Naive thymus-derived CD4-positive, alpha-beta T cell (primary cell): ENCODE measurements around the gene NPAS3. TPM values are rescaled to one million over a fixed set of nuclear protein-coding genes. Genes with fewer than 3 reads are reported as not detected.

Source experiments
- ATAC-seq: fragments of 150-1000 bp; cut with Tn5 transposase; 2 replicates; pipeline ENCODE4 v1.10.0; 2021; ENCODE audit warnings: mild to moderate bottlenecking, moderate library complexity
- CTCF ChIA-PET: fragments of 350-600 bp; sonication (Branson Sonifier 250); formaldehyde crosslinking; loops from one replicate; lab custom pipeline; 2021; ENCODE audit warnings: antibody characterized with exemption; lab: Charles Lee
- POLR2A ChIA-PET: fragments of 350-600 bp; sonication (Branson Sonifier 250); formaldehyde crosslinking; loops from one replicate; lab custom pipeline; 2021; ENCODE audit warnings: antibody characterized with exemption, inconsistent platforms; lab: Charles Lee
- DNase-seq, 9 donors: peaks; one replicate each; pipeline versions ENCODE4 v3.0.0 to v3.0.0-alpha.2; 2020 to 2022; ENCODE audit warnings: mixed read lengths in 1 of 9
- H3K27ac ChIP-seq: one replicate; pipeline ENCODE4 v1.7.0; 2013; ENCODE audit warnings: mild to moderate bottlenecking, low read depth, low read length, moderate library complexity
- H3K27me3 ChIP-seq, 2 donors: one replicate each; pipeline ENCODE4 v1.7.0; 2013; ENCODE audit warnings: low read length in 2 of 2, mild to moderate bottlenecking in 2 of 2, moderate library complexity in 2 of 2; ENCODE audit not compliant: control insufficient read depth in 2 of 2, insufficient read depth in 2 of 2
- H3K36me3 ChIP-seq, 3 experiments: 1 replicate in 2 of 3; 2 replicates in 1 of 3; pipeline ENCODE4 v1.7.0; 2013; ENCODE audit warnings: low read length in 3 of 3, mild to moderate bottlenecking in 3 of 3, moderate library complexity in 1 of 3; ENCODE audit not compliant: insufficient read depth in 3 of 3, control insufficient read depth in 2 of 3
- H3K4me1 ChIP-seq, 2 donors: one replicate each; pipeline ENCODE4 v1.7.0; 2013; ENCODE audit warnings: low read length in 2 of 2, mild to moderate bottlenecking in 2 of 2, moderate library complexity in 1 of 2; ENCODE audit not compliant: control insufficient read depth in 2 of 2, insufficient read depth in 2 of 2
- H3K4me3 ChIP-seq: 2 replicates; pipeline ENCODE4 v1.7.0; 2013; ENCODE audit warnings: mild to moderate bottlenecking, low read length
- H3K9me3 ChIP-seq, 3 experiments: 1 replicate in 2 of 3; 2 replicates in 1 of 3; pipeline ENCODE4 v1.7.0; 2013; ENCODE audit warnings: low read length in 3 of 3; ENCODE audit not compliant: control insufficient read depth in 2 of 3
- H3K27ac Mint-ChIP-seq, 9 donors: one replicate each; pipeline ENCODE4 v1.8.0; 2020 to 2022; ENCODE audit warnings: mixed read lengths in 9 of 9, mild to moderate bottlenecking in 8 of 9, moderate library complexity in 5 of 9, inconsistent platforms in 2 of 9
- H3K27me3 Mint-ChIP-seq, 5 donors: one replicate each; pipeline ENCODE4 v1.8.0; 2021 to 2022; ENCODE audit warnings: mixed read lengths in 5 of 5, mild to moderate bottlenecking in 1 of 5
- H3K36me3 Mint-ChIP-seq, 5 donors: one replicate each; pipeline ENCODE4 v1.8.0; 2020 to 2022; ENCODE audit warnings: mixed read lengths in 5 of 5, mild to moderate bottlenecking in 3 of 5, inconsistent platforms in 1 of 5
- H3K4me1 Mint-ChIP-seq, 7 donors: one replicate each; pipeline ENCODE4 v1.8.0; 2020 to 2022; ENCODE audit warnings: mixed read lengths in 7 of 7, mild to moderate bottlenecking in 3 of 7, inconsistent platforms in 1 of 7
- H3K4me3 Mint-ChIP-seq, 10 donors: one replicate each; pipeline ENCODE4 v1.8.0; 2020 to 2022; ENCODE audit warnings: mild to moderate bottlenecking in 10 of 10, mixed read lengths in 10 of 10, moderate library complexity in 6 of 10, inconsistent platforms in 2 of 10
- H3K9me3 Mint-ChIP-seq, 11 donors: one replicate each; pipeline ENCODE4 v1.8.0; 2020 to 2022; ENCODE audit warnings: mixed read lengths in 11 of 11, mild to moderate bottlenecking in 4 of 11, inconsistent platforms in 1 of 11, moderate library complexity in 1 of 11
- intact Hi-C, 2 donors: fragments of 100-400 bp; cut with micrococcal nuclease; formaldehyde crosslinking; loops; one replicate each; pipeline ENCODE4 v1.15.1; 2023
- polyA plus RNA-seq, 2 donors: library from polyadenylated mRNA; unstranded; fragments of 300-500 nt; fragmentation: Illumina TruSeq; gene quantifications; one replicate each; pipeline ENCODE4 v1.2.3, GENCODE V29; 2021
- total RNA-seq, 6 experiments: library from RNA in 5 of 6; stranded (reverse) in 5 of 6; gene quantifications; 1 replicate in 5 of 6; 2 replicates in 1 of 6; pipeline ENCODE4 v1.2.3 and lab custom pipeline; 2021 to 2026

NPAS3 gene
- total and polyA plus RNA-seq, 7 experiments from 2014 or later: not detected

DNA sequence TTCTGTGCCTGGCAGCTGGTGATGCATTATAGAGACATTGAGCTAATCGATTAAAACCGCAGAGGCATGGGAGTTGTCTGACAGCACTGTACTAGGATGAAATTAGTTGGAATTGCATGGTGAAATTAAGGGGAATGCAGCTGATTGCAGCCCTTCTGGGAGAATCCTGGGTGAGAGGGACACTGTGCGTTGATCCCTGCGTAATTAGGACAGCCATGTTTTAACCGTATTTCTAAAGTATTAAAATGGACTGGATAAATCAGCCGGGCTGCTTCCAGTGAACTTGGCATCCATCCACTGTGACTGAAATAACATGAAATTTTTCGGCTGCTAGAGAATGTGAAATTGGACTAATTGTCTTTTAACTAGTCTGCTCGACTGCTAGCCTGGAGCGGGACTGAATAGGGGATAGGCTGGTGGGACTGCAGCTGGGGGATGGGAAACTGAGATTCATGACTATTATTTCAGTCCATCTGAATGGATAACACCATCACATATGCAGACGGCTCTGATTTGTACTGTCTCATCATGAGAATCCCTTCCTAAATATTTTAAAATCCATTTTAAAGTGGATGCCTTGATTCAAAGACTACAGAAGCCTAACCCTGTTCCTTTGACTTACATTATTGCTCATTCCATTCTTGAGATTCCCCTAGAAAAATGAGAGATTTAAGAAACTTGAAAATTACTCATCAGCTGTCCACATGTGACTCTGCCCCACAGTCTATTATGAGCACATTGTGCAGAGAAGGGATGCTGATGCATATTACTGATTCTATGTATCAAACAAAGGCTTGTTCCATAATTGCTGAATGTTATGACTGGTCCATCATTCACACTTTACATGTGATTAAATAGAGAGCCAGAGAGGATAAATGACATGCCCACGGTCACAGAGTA is 343.9 kb downstream of the NPAS3 start:
- Histone ChIP-seq H3K27me3 (no peaks in the 10 kb centered on the region), H3K27ac (no peak overlapping the region), H3K36me3 (no peaks in the 10 kb centered on the region), H3K4me3 (no peak overlapping the region), H3K9me3 (no peaks in the 10 kb centered on the region), H3K4me1 (no peaks in the 10 kb centered on the region)
- POLR2A ChIA-PET: no interaction called here
- ATAC-seq (no peak), DNase-seq (no peak)
- Mint-ChIP-seq H3K4me3 (no peak overlapping the region), H3K36me3 (no peaks in the 10 kb centered on the region), H3K9me3 (peaks cover 0 to 12% (median 2%) of the 10 kb centered on the region in 11 donors), H3K4me1 (no peaks in the 10 kb centered on the region), H3K27me3 (peaks cover 0 to 9% (median under 1%) of the 10 kb centered on the region in 5 donors), H3K27ac (no peak overlapping the region)
- CTCF ChIA-PET: no interaction called here
- intact Hi-C loops: no loop called here

DNA sequence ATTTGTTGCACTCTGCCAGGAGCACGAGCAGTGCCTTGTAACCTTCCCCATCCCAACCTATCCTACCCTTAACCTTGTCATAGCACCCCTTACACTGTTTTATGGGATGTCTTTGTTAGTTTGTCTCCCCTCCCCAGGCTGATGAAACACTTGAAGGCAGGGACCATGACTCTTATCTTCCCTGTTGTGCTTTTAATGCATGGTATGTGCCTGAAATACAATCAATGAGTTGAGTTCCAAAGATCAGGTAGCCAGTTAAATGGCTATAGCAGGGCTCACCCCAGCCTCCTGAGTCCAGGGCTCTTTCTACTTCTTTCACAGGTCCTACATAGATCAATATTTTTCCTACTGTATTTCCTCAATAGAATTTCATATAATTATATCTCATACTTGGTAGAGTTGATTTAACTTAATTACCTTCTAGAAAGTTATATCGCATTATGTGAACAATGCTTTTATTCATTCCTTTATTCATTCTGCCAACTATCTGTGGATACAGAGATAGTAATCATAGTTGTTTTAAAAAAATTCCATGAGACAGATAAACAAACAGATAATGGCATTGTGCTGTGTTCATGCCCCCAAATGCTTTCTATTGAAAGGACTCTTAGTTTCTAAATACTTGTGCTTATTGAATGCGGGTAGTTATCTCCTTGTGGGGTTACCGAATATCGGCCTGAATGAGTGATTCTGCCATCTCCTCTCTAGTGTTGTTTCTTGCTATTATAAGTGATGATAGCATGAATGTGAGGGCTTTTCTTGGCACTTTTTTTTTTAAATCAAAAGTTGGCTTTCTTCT is 347.4 kb downstream of the NPAS3 start:
- DNase-seq: no peak
- no peak overlapping the region for H3K4me3 ChIP-seq
- Mint-ChIP-seq H3K9me3 (peaks cover 0 to 6% (median 2%) of the 10 kb centered on the region in 11 donors), H3K4me3 (no peak overlapping the region), H3K27me3 (peaks cover 0 to 5% (median 0%) of the 10 kb centered on the region in 5 donors), H3K27ac (no peak overlapping the region), H3K36me3 (no peaks in the 10 kb centered on the region), H3K4me1 (no peaks in the 10 kb centered on the region)
- ATAC-seq: no peak
- no peaks in the 10 kb centered on the region for H3K9me3 ChIP-seq
- ChIA-PET CTCF (no interaction called here), POLR2A (no interaction called here)
- no peaks in the 10 kb centered on the region for H3K36me3 ChIP-seq
- H3K27me3 ChIP-seq: no peaks in the 10 kb centered on the region
- no peaks in the 10 kb centered on the region for H3K4me1 ChIP-seq
- no peak overlapping the region for H3K27ac ChIP-seq
- intact Hi-C loops: no loop called here

DNA sequence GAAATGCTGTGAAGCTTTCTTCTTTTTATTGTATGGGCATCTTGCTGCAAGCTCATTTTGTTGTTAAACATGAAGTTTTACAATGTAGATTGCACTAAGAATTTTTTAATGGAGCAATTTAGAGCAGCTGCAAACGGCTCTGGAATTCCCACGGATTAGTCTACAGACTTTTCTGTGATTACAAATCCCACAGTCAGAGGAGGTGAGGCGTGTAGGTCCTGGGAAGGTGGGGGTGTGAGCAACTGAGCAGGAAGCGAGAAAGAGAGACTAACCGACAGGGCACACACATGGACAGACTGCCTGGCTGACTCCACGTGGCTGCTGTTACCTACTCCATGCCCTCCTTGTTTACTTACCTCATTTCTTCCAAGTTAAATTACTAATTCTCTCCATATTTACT is 348.5 kb downstream of the NPAS3 start:
- H3K27ac ChIP-seq: no peak overlapping the region
- no peaks in the 10 kb centered on the region for H3K4me1 ChIP-seq
- ATAC-seq (no peak), DNase-seq (no peak)
- H3K36me3 ChIP-seq: no peaks in the 10 kb centered on the region
- no peaks in the 10 kb centered on the region for H3K9me3 ChIP-seq
- Mint-ChIP-seq H3K27ac (no peak overlapping the region), H3K27me3 (peaks cover 0 to 5% (median 0%) of the 10 kb centered on the region in 5 donors), H3K4me3 (no peak overlapping the region), H3K36me3 (no peaks in the 10 kb centered on the region), H3K4me1 (no peaks in the 10 kb centered on the region), H3K9me3 (peaks cover 0 to 6% (median 2%) of the 10 kb centered on the region in 11 donors)
- intact Hi-C loops: no loop called here
- no peaks in the 10 kb centered on the region for H3K27me3 ChIP-seq
- H3K4me3 ChIP-seq: no peak overlapping the region
- POLR2A ChIA-PET: no interaction called here
- CTCF ChIA-PET: no interaction called here

DNA sequence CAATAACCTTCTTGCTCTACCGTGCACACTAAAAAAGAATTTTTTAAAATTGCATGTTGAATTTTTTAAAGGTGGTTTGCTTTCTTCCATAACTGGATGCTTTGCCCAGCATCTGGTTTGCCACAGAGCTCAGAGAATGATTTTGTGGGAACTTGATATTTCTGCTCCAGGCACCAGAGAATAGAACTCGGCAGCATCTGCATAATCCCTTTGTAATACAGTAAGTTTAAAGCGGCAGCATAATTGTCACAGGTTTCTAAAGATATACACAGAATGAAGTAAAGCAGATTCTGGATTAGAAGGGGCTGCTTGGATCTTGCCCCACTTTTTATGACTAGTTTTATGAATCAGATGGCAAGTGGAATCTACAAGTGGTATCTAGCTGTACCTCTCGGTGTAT is 352.0 kb downstream of the NPAS3 start:
- Histone ChIP-seq H3K36me3 (no peaks in the 10 kb centered on the region), H3K9me3 (no peaks in the 10 kb centered on the region), H3K27ac (no peak overlapping the region), H3K27me3 (no peaks in the 10 kb centered on the region), H3K4me3 (no peak overlapping the region), H3K4me1 (no peaks in the 10 kb centered on the region)
- H3K4me1 Mint-ChIP-seq: no peaks in the 10 kb centered on the region
- peaks cover 0 to 4% (median 0%) of the 10 kb centered on the region in 5 donors for H3K27me3 Mint-ChIP-seq
- H3K27ac Mint-ChIP-seq: no peak overlapping the region
- no peak overlapping the region for H3K4me3 Mint-ChIP-seq
- ATAC-seq (no peak), DNase-seq (no peak)
- intact Hi-C loops: no loop called here
- ChIA-PET CTCF (no interaction called here), POLR2A (no interaction called here)
- no peaks in the 10 kb centered on the region for H3K36me3 Mint-ChIP-seq
- peaks cover 0 to 14% (median 2%) of the 10 kb centered on the region in 11 donors for H3K9me3 Mint-ChIP-seq

DNA sequence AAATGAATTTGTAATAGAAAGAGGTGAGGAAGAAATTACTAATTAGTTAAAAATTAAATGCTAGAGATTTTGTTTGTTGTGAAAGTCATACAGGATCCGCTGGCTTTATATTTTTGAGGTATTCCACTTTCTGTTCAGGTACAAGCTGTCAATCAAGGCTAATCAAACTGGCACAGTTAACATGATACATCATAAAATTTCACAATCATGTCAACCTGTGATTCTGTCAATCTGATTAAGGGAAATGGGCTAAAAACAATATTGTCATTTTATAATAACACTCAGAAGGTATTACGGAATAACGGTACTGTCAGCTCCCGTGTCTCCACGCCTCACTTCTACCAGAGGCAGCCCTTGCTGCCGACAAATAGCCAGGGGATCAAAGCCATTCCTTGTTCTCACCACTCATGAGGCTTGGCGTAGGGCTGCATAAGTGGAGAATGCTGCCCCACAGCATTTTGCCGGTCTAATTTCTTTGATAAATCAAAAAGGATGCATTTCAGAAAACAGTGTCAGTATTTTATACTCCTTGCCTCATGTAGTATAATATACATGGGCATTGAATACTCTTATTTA is 352.9 kb downstream of the NPAS3 start:
- no peaks in the 10 kb centered on the region for H3K36me3 ChIP-seq
- ChIA-PET POLR2A (no interaction called here), CTCF (no interaction called here)
- H3K9me3 ChIP-seq: no peaks in the 10 kb centered on the region
- no peak for DNase-seq
- Mint-ChIP-seq H3K27ac (no peak overlapping the region), H3K9me3 (peaks cover 0 to 14% (median 0%) of the 10 kb centered on the region in 11 donors), H3K4me3 (no peak overlapping the region), H3K36me3 (no peaks in the 10 kb centered on the region), H3K4me1 (no peaks in the 10 kb centered on the region), H3K27me3 (no peaks in the 10 kb centered on the region)
- ATAC-seq: no peak
- no peaks in the 10 kb centered on the region for H3K27me3 ChIP-seq
- H3K27ac ChIP-seq: no peak overlapping the region
- intact Hi-C loops: no loop called here
- H3K4me3 ChIP-seq: no peak overlapping the region
- H3K4me1 ChIP-seq: no peaks in the 10 kb centered on the region

DNA sequence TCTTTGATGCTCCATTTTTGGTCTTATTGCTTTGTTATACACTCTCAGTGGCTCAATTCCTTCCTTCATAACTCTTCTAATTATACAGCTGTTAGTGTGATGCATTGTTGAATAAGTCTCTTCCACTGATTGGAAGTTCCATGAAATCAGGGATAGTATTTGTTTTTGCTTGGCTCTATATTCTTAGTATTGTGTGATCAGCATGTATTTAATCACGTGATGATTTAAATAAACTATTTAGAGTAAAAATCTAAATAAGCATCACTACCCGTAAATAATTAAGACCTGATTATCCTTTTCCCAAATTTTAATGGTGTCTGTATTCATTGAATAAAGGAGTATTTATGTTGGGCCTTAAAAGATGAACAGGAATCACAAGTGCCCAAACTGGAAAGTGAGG is 355.7 kb downstream of the NPAS3 start:
- peaks cover 0 to 14% (median under 1%) of the 10 kb centered on the region in 11 donors for H3K9me3 Mint-ChIP-seq
- ChIA-PET POLR2A (no interaction called here), CTCF (no interaction called here)
- no peaks in the 10 kb centered on the region for H3K27me3 Mint-ChIP-seq
- H3K27ac Mint-ChIP-seq: no peak overlapping the region
- DNase-seq (no peak), ATAC-seq (no peak)
- H3K4me1 ChIP-seq: no peaks in the 10 kb centered on the region
- no peaks in the 10 kb centered on the region for H3K36me3 Mint-ChIP-seq
- H3K9me3 ChIP-seq: no peaks in the 10 kb centered on the region
- no peaks in the 10 kb centered on the region for H3K4me1 Mint-ChIP-seq
- intact Hi-C loops: no loop called here
- H3K4me3 Mint-ChIP-seq: no peak overlapping the region
- no peak overlapping the region for H3K27ac ChIP-seq
- no peaks in the 10 kb centered on the region for H3K27me3 ChIP-seq
- H3K4me3 ChIP-seq: no peak overlapping the region
- no peaks in the 10 kb centered on the region for H3K36me3 ChIP-seq
